Gastroesophageal sphincter (tissue), 4 donors: ENCODE data around the gene IL1RAPL1. TPM values are rescaled to one million over a fixed set of nuclear protein-coding genes. Genes with fewer than 3 reads are reported as not detected.
"Not testable (repeated sequence)": the region's sequence is repeated elsewhere in the genome, so short reads cannot be mapped to it uniquely, and the experiment has no call there.

Source experiments
- ATAC-seq: fragments of 150-250 bp; one replicate; pipeline ENCODE4 v1.9.1; 2016; ENCODE audit warnings: mild to moderate bottlenecking, moderate library complexity
- H3K27ac ChIP-seq, 4 donors: fragments of 200-600 bp; sonication (generic) in 3 of 4; 1 replicate in 3 of 4; 2 replicates in 1 of 4; pipeline ENCODE4 v1.5.1; 2016 to 2019
- H3K27me3 ChIP-seq: fragments of 200-600 bp; sonication (generic); one replicate; pipeline ENCODE4 v1.5.1; 2019
- H3K36me3 ChIP-seq, 2 donors: fragments of 200-600 bp; sonication (generic); one replicate each; pipeline ENCODE4 v1.5.1; 2019; ENCODE audit warnings: control low read depth in 1 of 2
- H3K4me1 ChIP-seq, 3 donors: fragments of 200-600 bp; sonication (generic); 1 replicate in 2 of 3; 2 replicates in 1 of 3; pipeline ENCODE4 v1.5.1; 2016 to 2019; ENCODE audit warnings: control low read depth in 2 of 3
- H3K4me3 ChIP-seq, 2 donors: fragments of 200-600 bp; sonication (generic); one replicate each; pipeline ENCODE4 v1.5.1; 2019; ENCODE audit warnings: mild to moderate bottlenecking in 1 of 2, moderate library complexity in 1 of 2
- H3K9me3 ChIP-seq, 3 donors: fragments of 200-600 bp; sonication (generic); one replicate each; pipeline ENCODE4 v1.5.1; 2017 to 2019; ENCODE audit warnings: control low read depth in 2 of 3
- EP300 ChIP-seq: sonication (generic); formaldehyde crosslinking; IDR thresholded peaks from one replicate; pipeline ENCODE4 v1.6.1; 2017; ENCODE audit warnings: antibody characterized with exemption, mild to moderate bottlenecking
- POLR2A ChIP-seq, 2 donors: fragments of 450-650 bp; IDR thresholded peaks; one replicate each; pipeline ENCODE4 v1.6.1; 2017; ENCODE audit warnings: antibody characterized with exemption in 2 of 2, mild to moderate bottlenecking in 2 of 2, moderate library complexity in 1 of 2
- POLR2AphosphoS5 ChIP-seq: sonication (generic); formaldehyde crosslinking; IDR thresholded peaks from one replicate; pipeline ENCODE4 v1.6.1; 2017; ENCODE audit warnings: antibody characterized with exemption
- WGBS, 2 donors: methylation state at CpG; one replicate each; pipeline ENCODE4 v1.1.5; 2018; ENCODE audit warnings: low coverage in 1 of 2; 5-methylcytosine and 5-hydroxymethylcytosine counted together
- total RNA-seq, 4 donors: library from RNA; depleted of rRNA; stranded (reverse); fragments of >200 nt; gene quantifications; one replicate each; pipeline ENCODE4 v1.1.0, GENCODE V29; 2016
- TF ChIP-seq, protein P1 (sequence below), 4 experiments: fragments of 200-600 bp in 2 of 4; fragments of 450-650 bp in 2 of 4; sonication (generic) in 1 of 4; IDR thresholded peaks; one replicate each; pipeline ENCODE4 v1.5.1; 2017 to 2019; ENCODE audit warnings: antibody characterized with exemption in 4 of 4, mild to moderate bottlenecking in 2 of 4, moderate library complexity in 2 of 4

The IL1RAPL1 gene
- total RNA-seq, 4 donors from 2014 or later, result 0.27 to 1.6 (median 0.44) TPM

DNA sequence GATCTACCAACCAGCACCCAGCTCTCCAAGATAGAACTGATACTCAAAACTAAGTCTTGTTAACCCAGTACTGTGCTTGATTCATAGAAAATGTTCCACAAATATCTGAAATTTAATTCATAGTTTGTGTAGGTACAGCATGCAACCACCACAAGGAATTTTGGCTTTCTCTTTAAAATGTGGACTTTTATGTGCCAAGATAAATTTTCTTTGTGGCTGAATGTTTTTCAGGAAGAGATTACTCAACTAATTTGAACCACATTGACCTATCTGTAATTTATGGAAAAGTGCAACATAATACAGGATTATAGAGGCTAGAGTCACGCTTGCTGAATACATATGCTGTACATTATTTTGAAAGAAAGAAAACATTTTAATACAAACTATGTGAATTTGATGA lies 730.8 kb downstream of the IL1RAPL1 start:
- WGBS, 2 donors, result 70 to 100% methylated on average over 1 of the region's 1 CpG
- Histone ChIP-seq H3K9me3 (no peaks in the 10 kb centered on the region), H3K4me1 (no peaks in the 10 kb centered on the region), H3K27me3 (no peaks in the 10 kb centered on the region), H3K27ac (no peak overlapping the region), H3K36me3 (no peaks in the 10 kb centered on the region), H3K4me3 (no peak overlapping the region)
- TF ChIP-seq POLR2A (IDR thresholded peaks at IDR 0.05) (no peak), EP300 (no peak), POLR2AphosphoS5 (no peak)
- TF ChIP-seq, protein P1, sequence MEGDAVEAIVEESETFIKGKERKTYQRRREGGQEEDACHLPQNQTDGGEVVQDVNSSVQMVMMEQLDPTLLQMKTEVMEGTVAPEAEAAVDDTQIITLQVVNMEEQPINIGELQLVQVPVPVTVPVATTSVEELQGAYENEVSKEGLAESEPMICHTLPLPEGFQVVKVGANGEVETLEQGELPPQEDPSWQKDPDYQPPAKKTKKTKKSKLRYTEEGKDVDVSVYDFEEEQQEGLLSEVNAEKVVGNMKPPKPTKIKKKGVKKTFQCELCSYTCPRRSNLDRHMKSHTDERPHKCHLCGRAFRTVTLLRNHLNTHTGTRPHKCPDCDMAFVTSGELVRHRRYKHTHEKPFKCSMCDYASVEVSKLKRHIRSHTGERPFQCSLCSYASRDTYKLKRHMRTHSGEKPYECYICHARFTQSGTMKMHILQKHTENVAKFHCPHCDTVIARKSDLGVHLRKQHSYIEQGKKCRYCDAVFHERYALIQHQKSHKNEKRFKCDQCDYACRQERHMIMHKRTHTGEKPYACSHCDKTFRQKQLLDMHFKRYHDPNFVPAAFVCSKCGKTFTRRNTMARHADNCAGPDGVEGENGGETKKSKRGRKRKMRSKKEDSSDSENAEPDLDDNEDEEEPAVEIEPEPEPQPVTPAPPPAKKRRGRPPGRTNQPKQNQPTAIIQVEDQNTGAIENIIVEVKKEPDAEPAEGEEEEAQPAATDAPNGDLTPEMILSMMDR (IDR thresholded peaks at IDR 0.05), result no peak
- no peak for ATAC-seq

DNA sequence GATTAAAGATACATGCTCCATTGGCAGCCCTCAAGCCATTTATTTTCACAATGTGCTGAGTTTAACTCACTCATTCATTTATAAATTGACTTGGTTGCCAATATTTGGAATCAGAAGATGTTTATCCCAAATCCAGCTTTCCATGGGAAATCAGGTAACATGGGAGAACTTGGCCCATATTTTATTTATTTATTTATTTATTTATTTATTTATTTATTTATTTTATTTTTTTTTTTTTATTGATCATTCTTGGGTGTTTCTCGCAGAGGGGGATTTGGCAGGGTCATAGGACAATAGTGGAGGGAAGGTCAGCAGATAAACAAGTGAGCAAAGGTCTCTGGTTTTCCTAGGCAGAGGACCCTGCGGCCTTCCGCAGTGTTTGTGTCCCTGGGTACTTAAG lies 745.2 kb downstream of the IL1RAPL1 start:
- no CpG with 5 or more reads among the region's 3 CpGs for WGBS, 2 donors
- H3K27ac ChIP-seq, ATAC-seq, H3K36me3 ChIP-seq, H3K27me3 ChIP-seq, H3K4me3 ChIP-seq, H3K4me1 ChIP-seq, H3K9me3 ChIP-seq: not testable (repeated sequence)

DNA sequence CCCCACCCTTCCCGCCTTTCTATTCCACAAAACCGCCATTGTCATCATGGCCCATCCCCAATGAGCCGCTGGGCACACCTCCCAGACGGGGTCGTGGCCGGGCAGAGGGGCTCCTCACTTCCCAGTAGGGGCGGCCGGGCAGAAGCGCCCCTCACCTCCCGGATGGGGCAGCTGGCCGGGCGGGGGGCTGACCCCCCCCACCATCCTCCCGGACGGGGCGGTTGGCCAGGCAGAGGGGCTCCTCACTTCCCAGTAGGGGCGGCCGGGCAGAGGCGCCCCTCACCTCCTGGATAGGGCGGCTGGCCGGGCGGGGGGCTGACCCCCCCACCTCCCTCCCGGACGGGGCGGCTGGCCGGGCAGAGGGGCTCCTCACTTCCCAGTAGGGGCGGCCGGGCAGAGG lies 745.8 kb downstream of the IL1RAPL1 start:
- not testable (repeated sequence) for H3K36me3 ChIP-seq, H3K27me3 ChIP-seq, H3K4me1 ChIP-seq, ATAC-seq, H3K9me3 ChIP-seq, H3K27ac ChIP-seq, H3K4me3 ChIP-seq
- WGBS, 2 donors, result no CpG with 5 or more reads among the region's 27 CpGs

DNA sequence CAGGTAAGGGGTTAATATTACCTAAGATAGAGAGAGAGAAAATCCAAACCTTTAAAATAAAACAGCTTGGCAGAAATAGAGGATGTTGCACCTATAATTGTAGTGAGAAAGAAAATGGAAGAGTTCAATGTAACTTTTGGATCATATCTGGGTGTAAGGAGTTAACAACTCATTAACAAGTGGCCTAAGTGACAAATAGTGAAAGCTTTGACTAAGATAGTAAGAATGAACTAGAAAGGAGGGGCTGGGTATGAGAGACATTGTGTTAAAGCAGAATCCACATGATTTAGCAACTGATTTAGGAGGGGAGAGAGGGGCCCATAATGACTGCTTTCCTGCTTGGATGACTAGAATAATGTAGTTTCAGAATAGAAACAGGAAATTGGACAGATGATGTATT lies 761.0 kb downstream of the IL1RAPL1 start:
- Histone ChIP-seq H3K27ac (no peak overlapping the region), H3K4me3 (no peak overlapping the region), H3K36me3 (no peaks in the 10 kb centered on the region), H3K4me1 (no peaks in the 10 kb centered on the region), H3K27me3 (no peaks in the 10 kb centered on the region), H3K9me3 (no peaks in the 10 kb centered on the region)
- no peak for ATAC-seq
- TF ChIP-seq POLR2A (IDR thresholded peaks at IDR 0.05) (no peak), EP300 (no peak), POLR2AphosphoS5 (no peak)
- TF ChIP-seq, protein P1 (IDR thresholded peaks at IDR 0.05), result no peak

DNA sequence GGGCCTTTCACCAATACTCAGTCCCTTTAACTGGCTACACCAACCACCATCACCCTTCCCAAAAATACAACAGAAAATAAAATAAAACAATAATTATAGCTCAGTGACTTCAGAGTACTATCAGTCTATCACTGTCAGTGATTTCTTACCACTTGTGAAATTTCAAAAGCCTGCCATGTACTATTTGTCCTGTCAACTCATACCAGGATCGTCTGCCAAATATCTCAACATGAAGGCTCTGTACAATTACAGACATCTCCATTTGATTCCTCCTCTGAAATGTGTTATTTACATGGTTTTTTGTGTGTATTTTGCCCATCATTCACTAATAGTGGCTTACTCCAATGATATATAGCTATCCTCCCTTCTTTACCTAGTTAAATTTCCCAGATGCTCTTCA lies 772.0 kb downstream of the IL1RAPL1 start:
- H3K4me3 ChIP-seq, result no peak overlapping the region
- no peaks in the 10 kb centered on the region for H3K27me3 ChIP-seq
- H3K4me1 ChIP-seq, result no peaks in the 10 kb centered on the region
- TF ChIP-seq, protein P1 (IDR thresholded peaks at IDR 0.05), result no peak
- TF ChIP-seq POLR2AphosphoS5 (no peak), POLR2A (IDR thresholded peaks at IDR 0.05) (no peak), EP300 (no peak)
- no peak overlapping the region for H3K27ac ChIP-seq
- no peak for ATAC-seq
- WGBS, 2 donors, result 92 to 100% methylated on average over 1 of the region's 1 CpG
- no peaks in the 10 kb centered on the region for H3K36me3 ChIP-seq
- no peaks in the 10 kb centered on the region for H3K9me3 ChIP-seq

DNA sequence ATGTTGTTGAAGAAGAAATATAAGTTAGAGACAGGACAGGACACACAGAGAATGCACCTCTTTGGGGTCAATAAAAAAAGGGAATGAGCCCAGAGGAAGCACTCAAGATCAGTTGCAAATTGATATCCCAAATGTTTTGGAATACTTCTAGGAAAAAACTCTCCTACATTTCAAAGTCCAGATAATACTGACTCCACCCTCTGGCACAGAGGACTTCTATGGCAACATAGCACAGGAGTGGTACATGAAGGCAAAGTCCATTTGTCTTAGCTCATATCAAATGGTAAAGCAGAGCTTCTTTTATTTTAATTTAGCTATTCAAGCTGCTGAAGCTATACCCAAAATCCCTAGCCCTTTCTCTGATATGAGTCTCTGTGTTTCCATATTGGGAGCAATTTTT lies 787.5 kb downstream of the IL1RAPL1 start:
- H3K27ac ChIP-seq, H3K27me3 ChIP-seq, H3K4me3 ChIP-seq, ATAC-seq, H3K9me3 ChIP-seq, H3K36me3 ChIP-seq, H3K4me1 ChIP-seq: not testable (repeated sequence)

DNA sequence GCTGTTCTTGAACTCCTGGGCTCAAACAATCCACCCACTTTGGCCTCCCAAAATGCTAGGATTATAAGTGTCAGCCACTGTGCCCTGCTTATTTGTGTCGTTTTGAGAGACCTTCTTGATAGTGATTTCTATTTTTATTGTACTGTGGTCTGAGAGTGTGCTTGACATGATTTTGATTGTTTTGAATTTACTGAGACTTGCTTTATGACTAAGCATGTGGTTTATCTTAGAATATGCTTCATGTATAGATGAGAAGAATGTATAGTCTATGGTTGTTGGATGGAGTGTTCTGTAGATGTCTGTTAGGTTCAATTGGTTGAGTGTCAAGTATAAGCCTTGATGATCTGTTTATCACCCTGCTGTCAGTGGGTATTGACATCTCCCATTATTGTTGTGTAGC lies 789.3 kb downstream of the IL1RAPL1 start:
- Histone ChIP-seq H3K4me1 (no peaks in the 10 kb centered on the region), H3K36me3 (no peaks in the 10 kb centered on the region), H3K9me3 (no peaks in the 10 kb centered on the region), H3K27me3 (no peaks in the 10 kb centered on the region), H3K27ac (no peak overlapping the region), H3K4me3 (no peak overlapping the region)
- 75% methylated on average over 1 of the region's 1 CpG; no CpG with 5 or more reads in 1 of the 2 donors for WGBS, 2 donors
- no peak for ATAC-seq
- TF ChIP-seq, protein P1 (IDR thresholded peaks at IDR 0.05), result no peak
- no peak for TF ChIP-seq POLR2A (IDR thresholded peaks at IDR 0.05)
- no peak for TF ChIP-seq EP300
